GM12878 (cell line): ENCODE results near the gene CCDC107.

Experiments
- BRCA1 ChIP-seq: IDR thresholded peaks from 2 replicates; pipeline ENCODE4 v1.6.1; 2011; ENCODE audit warnings: low read depth, low read length, improper control_type of control experiment
- CBFB ChIP-seq: IDR thresholded peaks from 2 replicates; pipeline ENCODE4 v1.6.1; 2016; ENCODE audit warnings: antibody characterized with exemption, low read depth
- CTCF ChIP-seq, 3 experiments: IDR thresholded peaks in 2 of 3; conservative IDR thresholded peaks in 1 of 3; 2 replicates each; pipeline ENCODE4 v1.5.1; 2011; ENCODE audit warnings: low read depth in 3 of 3, low read length in 3 of 3, mild to moderate bottlenecking in 3 of 3, control low read depth in 2 of 3, moderate library complexity in 2 of 3, inconsistent platforms in 1 of 3, mixed read lengths in 1 of 3; ENCODE audit not compliant: control insufficient read depth in 2 of 3, insufficient read depth in 1 of 3; ENCODE audit errors: extremely low read depth in 1 of 3
- EZH2 ChIP-seq: IDR thresholded peaks from 2 replicates; pipeline ENCODE4 v1.6.1; 2012; ENCODE audit warnings: low read depth, mild to moderate bottlenecking, control low read depth, inconsistent platforms, low read length, borderline replicate concordance; ENCODE audit not compliant: control insufficient read depth
- MAX ChIP-seq: IDR thresholded peaks from 2 replicates; pipeline ENCODE4 v1.6.1; 2012; ENCODE audit warnings: low read depth, low read length, improper control_type of control experiment
- MTA2 ChIP-seq: fragments of 450-650 bp; IDR thresholded peaks from 2 replicates; pipeline ENCODE4 v1.6.1; 2016; ENCODE audit warnings: low read depth, mild to moderate bottlenecking, moderate library complexity
- MXI1 ChIP-seq: fragments of 150-350 bp; IDR thresholded peaks from 2 replicates; pipeline ENCODE4 v1.6.1; 2011; ENCODE audit warnings: low read depth, mild to moderate bottlenecking, inconsistent platforms, low read length, improper control_type of control experiment
- NBN ChIP-seq: fragments of 450-650 bp; IDR thresholded peaks from 2 replicates; pipeline ENCODE4 v1.6.1; 2016
- NR2C2 ChIP-seq: IDR thresholded peaks from 2 replicates; pipeline ENCODE4 v1.6.1; 2011; ENCODE audit warnings: borderline replicate concordance, low read depth; ENCODE audit not compliant: control insufficient read depth, insufficient read length
- POLR2A ChIP-seq: IDR thresholded peaks from 2 replicates; pipeline ENCODE4 v1.6.1; 2011; ENCODE audit warnings: low read depth, mild to moderate bottlenecking, low read length
- RAD21 ChIP-seq: IDR thresholded peaks from 2 replicates; pipeline ENCODE4 v1.6.1; 2011; ENCODE audit warnings: mild to moderate bottlenecking, low read depth, low read length, moderate library complexity; ENCODE audit not compliant: insufficient read depth
- TCF7 ChIP-seq: IDR thresholded peaks from 2 replicates; pipeline ENCODE4 v1.6.1; 2014; ENCODE audit warnings: antibody characterized with exemption, borderline replicate concordance
- ZBED1 ChIP-seq: IDR thresholded peaks from 2 replicates; pipeline ENCODE4 v1.6.1; 2016; ENCODE audit warnings: borderline replicate concordance
- ZNF207 ChIP-seq: fragments of 450-650 bp; IDR thresholded peaks from 2 replicates; pipeline ENCODE4 v1.6.1; 2014; ENCODE audit warnings: antibody characterized with exemption, mild to moderate bottlenecking, borderline replicate concordance

- TF ChIP-seq ZBED1 (no peak), ZNF207 (no peak), MXI1 (no peak), NBN (no peak), CTCF (IDR thresholded peaks at IDR 0.05 in 2 of 3, conservative IDR thresholded peaks at IDR 0.05 in 1 of 3; ENCODE audit: control insufficient read depth in 2 of 3, extremely low read depth in 1 of 3, insufficient read depth in 1 of 3, low read depth in 3 of 3, low read length in 3 of 3) (no peak), NR2C2 (no peak), EZH2 (no peak), TCF7 (no peak), POLR2A (no peak), CBFB (no peak), MAX (no peak), RAD21 (no peak), BRCA1 (no peak), MTA2 (no peak)
Observed at GRCh38 chr9:35675732-35676392, 17.8 kb downstream of the CCDC107 start.
